Thoracic aorta (tissue), 2 donors: Measurements from ENCODE around the gene PPP1R3A. TPM values are rescaled to one million over a fixed set of nuclear protein-coding genes. Genes with fewer than 3 reads are reported as not detected.

Source experiments
- ATAC-seq: fragments of 150-250 bp; one replicate; pipeline ENCODE4 v1.8.0; 2017; ENCODE audit warnings: low read depth; ENCODE audit not compliant: insufficient number of reproducible peaks, low FRiP score
- DNase-seq: peaks from one replicate; pipeline ENCODE4 v3.0.0-alpha.2; 2020; ENCODE audit warnings: low spot score
- H3K27ac ChIP-seq, 2 donors: fragments of 200-600 bp; sonication (generic); 1 replicate in 1 of 2; 2 replicates in 1 of 2; pipeline ENCODE4 v1.5.1; 2016; ENCODE audit warnings: mild to moderate bottlenecking in 2 of 2, moderate library complexity in 2 of 2
- H3K27me3 ChIP-seq: fragments of 200-600 bp; sonication (generic); replicated peaks from 2 replicates; pipeline ENCODE4 v1.6.0; 2016; ENCODE audit warnings: mild to moderate bottlenecking; ENCODE audit not compliant: insufficient read depth
- H3K36me3 ChIP-seq: fragments of 200-600 bp; sonication (generic); one replicate; pipeline ENCODE4 v1.5.1; 2016
- H3K4me1 ChIP-seq, 2 donors: fragments of 200-600 bp; sonication (generic); 1 replicate in 1 of 2; 2 replicates in 1 of 2; pipeline versions ENCODE4 v1.5.1 to v1.6.0; 2016; ENCODE audit warnings: low read depth in 2 of 2, mild to moderate bottlenecking in 1 of 2; ENCODE audit not compliant: control insufficient read depth in 1 of 2
- H3K4me3 ChIP-seq: fragments of 200-600 bp; sonication (generic); 2 replicates; pipeline ENCODE4 v1.5.1; 2016; ENCODE audit warnings: mild to moderate bottlenecking
- H3K9me3 ChIP-seq: fragments of 200-600 bp; sonication (generic); 2 replicates; pipeline ENCODE4 v1.5.1; 2016
- total RNA-seq, 2 donors: library from RNA; depleted of rRNA; stranded (reverse); fragments of >200 nt; gene quantifications; one replicate each; pipeline versions ENCODE4 v1.1.0 to v1.2.3, GENCODE V29; 2016
- TF ChIP-seq, protein P1 (sequence below): fragments of 200-600 bp; sonication (generic); IDR thresholded peaks from one replicate; pipeline ENCODE4 v1.5.1; 2019; ENCODE audit warnings: antibody characterized with exemption

PPP1R3A gene
- total RNA-seq, 2 donors from 2014 or later, result 0.35 TPM; not detected in 1

DNA sequence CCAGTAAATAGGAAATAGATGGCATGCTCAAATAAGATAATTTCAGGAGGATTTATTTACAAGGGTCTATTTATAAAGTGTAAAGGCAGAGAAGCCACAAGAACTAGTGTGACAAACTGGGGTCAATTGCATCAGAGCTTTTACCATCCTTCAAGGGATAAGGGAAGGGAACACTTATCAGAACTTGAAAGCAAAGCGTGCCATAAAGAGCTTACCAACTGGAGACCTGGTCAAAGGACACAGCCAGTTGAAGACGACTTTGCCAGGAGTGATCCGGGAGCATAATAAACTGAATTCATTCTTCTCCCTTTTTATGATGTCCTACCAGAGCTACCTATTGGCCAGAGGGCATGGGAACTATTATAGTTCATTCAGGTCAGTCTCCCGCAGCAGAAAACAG is 3.2 kb upstream of the PPP1R3A start:
- TF ChIP-seq, protein P1, sequence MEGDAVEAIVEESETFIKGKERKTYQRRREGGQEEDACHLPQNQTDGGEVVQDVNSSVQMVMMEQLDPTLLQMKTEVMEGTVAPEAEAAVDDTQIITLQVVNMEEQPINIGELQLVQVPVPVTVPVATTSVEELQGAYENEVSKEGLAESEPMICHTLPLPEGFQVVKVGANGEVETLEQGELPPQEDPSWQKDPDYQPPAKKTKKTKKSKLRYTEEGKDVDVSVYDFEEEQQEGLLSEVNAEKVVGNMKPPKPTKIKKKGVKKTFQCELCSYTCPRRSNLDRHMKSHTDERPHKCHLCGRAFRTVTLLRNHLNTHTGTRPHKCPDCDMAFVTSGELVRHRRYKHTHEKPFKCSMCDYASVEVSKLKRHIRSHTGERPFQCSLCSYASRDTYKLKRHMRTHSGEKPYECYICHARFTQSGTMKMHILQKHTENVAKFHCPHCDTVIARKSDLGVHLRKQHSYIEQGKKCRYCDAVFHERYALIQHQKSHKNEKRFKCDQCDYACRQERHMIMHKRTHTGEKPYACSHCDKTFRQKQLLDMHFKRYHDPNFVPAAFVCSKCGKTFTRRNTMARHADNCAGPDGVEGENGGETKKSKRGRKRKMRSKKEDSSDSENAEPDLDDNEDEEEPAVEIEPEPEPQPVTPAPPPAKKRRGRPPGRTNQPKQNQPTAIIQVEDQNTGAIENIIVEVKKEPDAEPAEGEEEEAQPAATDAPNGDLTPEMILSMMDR, result no peak
- H3K36me3 ChIP-seq, result no peaks in the 10 kb centered on the region

DNA sequence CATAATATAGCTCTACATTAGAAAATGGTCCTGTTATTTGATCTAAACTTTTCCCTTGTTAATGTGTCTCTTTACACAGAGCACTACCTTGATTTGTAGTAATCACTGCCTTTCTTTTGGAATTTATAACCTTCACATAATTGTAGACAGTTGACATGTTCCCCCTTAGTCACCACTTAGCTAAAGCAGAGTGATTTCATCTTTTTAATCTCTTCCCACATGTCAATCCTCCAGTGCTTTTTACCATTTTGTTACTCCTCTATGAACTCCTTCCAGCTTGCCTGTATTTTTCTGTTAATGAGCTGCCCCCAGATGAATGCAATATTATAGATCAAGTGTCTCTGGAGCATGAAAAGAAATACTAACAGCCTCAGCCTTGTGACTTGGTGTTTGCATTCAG is 2.6 kb upstream of the PPP1R3A start:
- Histone ChIP-seq H3K27me3 (no peaks in the 10 kb centered on the region), H3K36me3 (no peaks in the 10 kb centered on the region), H3K4me3 (no peak overlapping the region), H3K9me3 (no peaks in the 10 kb centered on the region), H3K27ac (no peak overlapping the region), H3K4me1 (no peaks in the 10 kb centered on the region)
- ATAC-seq (no peak), DNase-seq (no peak)
- TF ChIP-seq, protein P1, result no peak

More for the DNA sequence above, 3.2 kb upstream of the PPP1R3A start:
- DNase-seq, result no peak
- ATAC-seq, result no peak
- Histone ChIP-seq H3K27me3 (no peaks in the 10 kb centered on the region), H3K4me3 (no peak overlapping the region), H3K4me1 (no peaks in the 10 kb centered on the region), H3K9me3 (no peaks in the 10 kb centered on the region), H3K27ac (no peak overlapping the region)

- Histone ChIP-seq H3K27me3 (no peaks in the 10 kb centered on the region), H3K4me1 (no peaks in the 10 kb centered on the region), H3K4me3 (no peak overlapping the region), H3K9me3 (no peaks in the 10 kb centered on the region), H3K36me3 (no peaks in the 10 kb centered on the region), H3K27ac (no peak overlapping the region)
- DNase-seq, result no peak
- TF ChIP-seq, protein P1, result no peak
- ATAC-seq, result no peak
Observed at GRCh38 chr7:113917840-113918239, 969 bp downstream of the PPP1R3A start.

GRCh38 chr7:113915956-113916355 is 2.9 kb downstream of the PPP1R3A start:
- no peaks in the 10 kb centered on the region for H3K9me3 ChIP-seq
- H3K4me3 ChIP-seq, result no peak overlapping the region
- TF ChIP-seq, protein P1, result no peak
- ATAC-seq (no peak), DNase-seq (no peak)
- H3K27ac ChIP-seq, result no peak overlapping the region
- H3K4me1 ChIP-seq, result no peaks in the 10 kb centered on the region
- H3K27me3 ChIP-seq, result no peaks in the 10 kb centered on the region
- no peaks in the 10 kb centered on the region for H3K36me3 ChIP-seq

GRCh38 chr7:113912876-113913275 is 5.9 kb downstream of the PPP1R3A start:
- Histone ChIP-seq H3K9me3 (no peaks in the 10 kb centered on the region), H3K27me3 (no peaks in the 10 kb centered on the region), H3K4me3 (no peak overlapping the region), H3K4me1 (no peaks in the 10 kb centered on the region), H3K36me3 (no peaks in the 10 kb centered on the region), H3K27ac (no peak overlapping the region)
- TF ChIP-seq, protein P1, result no peak
- ATAC-seq (no peak), DNase-seq (no peak)
